ENCODE results near the gene NTM.

Gene NTM

GRCh38 chr11:131572423-131572822 is 202.0 kb downstream of the NTM start:
- no peak for DNase-seq

GRCh38 chr11:131579932-131580387 is 209.5 kb downstream of the NTM start:
- DNase-seq: peak in 1 of 2 experiments; percentile 9

GRCh38 chr11:131580476-131580875 is 210.1 kb downstream of the NTM start:
- DNase-seq: no peak

GRCh38 chr11:131581046-131581445 is 210.6 kb downstream of the NTM start:
- no peak for DNase-seq

- DNase-seq: no peak
Measured at GRCh38 chr11:131582021-131582525, 211.7 kb downstream of the NTM start.

- DNase-seq: no peak
Measured at GRCh38 chr11:131583421-131583820, 213.0 kb downstream of the NTM start.

- DNase-seq: no peak
Measured at GRCh38 chr11:131583938-131584337, 213.5 kb downstream of the NTM start.

GRCh38 chr11:131584785-131585592 is 214.6 kb downstream of the NTM start:
- no peak for DNase-seq

GRCh38 chr11:131588057-131588456 is 217.6 kb downstream of the NTM start:
- no peak for DNase-seq

- no peak for DNase-seq
Measured at GRCh38 chr11:131591051-131591461, 220.6 kb downstream of the NTM start.

- DNase-seq: no peak
Measured at GRCh38 chr11:131592152-131592551, 221.7 kb downstream of the NTM start.

- no peak for DNase-seq
Measured at GRCh38 chr11:131592734-131593133, 222.3 kb downstream of the NTM start.

GRCh38 chr11:131593301-131593700 is 222.9 kb downstream of the NTM start:
- DNase-seq: no peak

GRCh38 chr11:131595797-131596196 is 225.4 kb downstream of the NTM start:
- no peak for DNase-seq

GRCh38 chr11:131597890-131598289 is 227.5 kb downstream of the NTM start:
- no peak for DNase-seq

GRCh38 chr11:131598305-131598704 is 227.9 kb downstream of the NTM start:
- no peak for DNase-seq

- DNase-seq: no peak
Measured at GRCh38 chr11:131599285-131599684, 228.9 kb downstream of the NTM start.

GRCh38 chr11:131600628-131601027 is 230.2 kb downstream of the NTM start:
- DNase-seq: no peak

- DNase-seq: no peak
Measured at GRCh38 chr11:131601586-131601985, 231.2 kb downstream of the NTM start.

- DNase-seq: no peak
Measured at GRCh38 chr11:131602431-131602830, 232.0 kb downstream of the NTM start.

GRCh38 chr11:131606811-131607335 is 236.5 kb downstream of the NTM start:
- DNase-seq: no peak

GRCh38 chr11:131609337-131609736 is 238.9 kb downstream of the NTM start:
- no peak for DNase-seq

GRCh38 chr11:131609921-131610320 is 239.5 kb downstream of the NTM start:
- no peak for DNase-seq

- no peak for DNase-seq
Measured at GRCh38 chr11:131611322-131611721, 240.9 kb downstream of the NTM start.
